GM18907 (cell line): ENCODE measurements around the gene CDC42BPB.

Experiments
- ATAC-seq: cut with Tn5 transposase; IDR thresholded peaks from one replicate; pipeline ENCODE4 v1.9.1; 2021; ENCODE audit warnings: mild to moderate bottlenecking, moderate library complexity; ENCODE audit not compliant: unreplicated experiment

CDC42BPB gene

GRCh38 chr14:102999227-102999895 lies 58.0 kb downstream of the CDC42BPB start:
- no peak for ATAC-seq

GRCh38 chr14:102998393-102998792 lies 59.0 kb downstream of the CDC42BPB start:
- ATAC-seq = no peak

GRCh38 chr14:102996941-102997340 lies 60.4 kb downstream of the CDC42BPB start:
- no peak for ATAC-seq

- no peak for ATAC-seq
Observed at GRCh38 chr14:102994689-102995088, 62.7 kb downstream of the CDC42BPB start.

GRCh38 chr14:102993523-102993922 lies 63.8 kb downstream of the CDC42BPB start:
- ATAC-seq = no peak

GRCh38 chr14:102991376-102991775 lies 66.0 kb downstream of the CDC42BPB start:
- no peak for ATAC-seq

GRCh38 chr14:102988054-102988453 lies 69.3 kb downstream of the CDC42BPB start:
- ATAC-seq = no peak

GRCh38 chr14:102986810-102987579 lies 70.4 kb downstream of the CDC42BPB start:
- ATAC-seq = no peak

- peak; percentile 68 for ATAC-seq
Observed at GRCh38 chr14:102985665-102986064, 71.7 kb downstream of the CDC42BPB start.

GRCh38 chr14:102984336-102985102 lies 72.8 kb downstream of the CDC42BPB start:
- ATAC-seq = no peak

- ATAC-seq = no peak
Observed at GRCh38 chr14:102983496-102983895, 73.9 kb downstream of the CDC42BPB start.

GRCh38 chr14:102982852-102983470 lies 74.4 kb downstream of the CDC42BPB start:
- no peak for ATAC-seq

GRCh38 chr14:102980409-102980810 lies 76.9 kb downstream of the CDC42BPB start:
- ATAC-seq = no peak

- no peak for ATAC-seq
Observed at GRCh38 chr14:102979406-102979805, 77.9 kb downstream of the CDC42BPB start.

- no peak for ATAC-seq
Observed at GRCh38 chr14:102977475-102977874, 79.9 kb downstream of the CDC42BPB start.

- ATAC-seq = no peak
Observed at GRCh38 chr14:102975662-102976061, 81.7 kb downstream of the CDC42BPB start.

- ATAC-seq = no peak
Observed at GRCh38 chr14:102973706-102974285, 83.6 kb downstream of the CDC42BPB start.

- ATAC-seq = no peak
Observed at GRCh38 chr14:102971836-102972606, 85.3 kb downstream of the CDC42BPB start.

GRCh38 chr14:102971314-102971713 lies 86.0 kb downstream of the CDC42BPB start:
- ATAC-seq = no peak

- ATAC-seq = no peak
Observed at GRCh38 chr14:102970496-102970895, 86.9 kb downstream of the CDC42BPB start.
